ENCODE results near the gene SLC66A3.

The SLC66A3 gene

DNA sequence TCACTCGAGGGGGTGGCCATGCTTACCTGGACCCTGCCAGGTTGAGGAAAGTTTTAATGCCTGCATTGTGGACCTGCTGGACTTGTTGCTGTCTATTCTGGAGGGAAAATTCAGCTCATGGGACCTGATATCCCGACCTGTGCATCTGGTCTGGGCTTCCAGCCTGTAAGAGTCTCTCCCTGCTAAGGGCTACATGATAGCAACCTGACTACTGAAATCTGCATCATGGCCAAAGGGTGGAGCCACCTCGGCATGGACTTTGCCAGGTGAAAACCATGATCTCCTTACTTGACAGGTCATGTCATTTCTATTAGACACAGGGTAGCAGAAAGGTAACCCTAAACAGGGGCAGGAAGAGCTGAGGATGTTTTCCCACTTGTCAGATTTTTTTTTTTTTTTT lies 12.9 kb upstream of the SLC66A3 start:
- Histone ChIP-seq H2AFZ (ENCODE audit: low read length) (no peak overlapping the region), H3K27me3 (ENCODE audit: insufficient read depth, low read length) (no peaks in the 10 kb centered on the region), H3K4me3 (ENCODE audit: low read depth, low read length, poor library complexity, severe bottlenecking) (no peak overlapping the region), H3K9me3 (ENCODE audit: low read length) (0 out of 2 replicates have a peak, but pooled peaks cover 1% of the 10 kb centered on the region), H4K20me1 (ENCODE audit: insufficient read depth, low read length) (no peaks in the 10 kb centered on the region), H3K9ac (ENCODE audit: low read length) (no peak overlapping the region), H3K36me3 (ENCODE audit: insufficient read depth, low read length) (no peaks in the 10 kb centered on the region), H3K4me2 (ENCODE audit: low read length) (no peak overlapping the region), H3K9me2 (ENCODE audit: low read depth, low read length) (no peaks in the 10 kb centered on the region), H3K79me2 (ENCODE audit: insufficient read depth, low read length) (no peaks in the 10 kb centered on the region), H3K4me1 (ENCODE audit: insufficient read depth, low read length, severe bottlenecking) (no peaks in the 10 kb centered on the region), H3F3A (ENCODE audit: insufficient read depth, low read length) (no peaks in the 10 kb centered on the region), H3K27ac (ENCODE audit: low read depth, low read length, poor library complexity, severe bottlenecking) (no peak overlapping the region)
- no peak for TF ChIP-seq EZH2 (IDR thresholded peaks at IDR 0.05; ENCODE audit: borderline replicate concordance, low read length)
- TF ChIP-seq, protein P1, sequence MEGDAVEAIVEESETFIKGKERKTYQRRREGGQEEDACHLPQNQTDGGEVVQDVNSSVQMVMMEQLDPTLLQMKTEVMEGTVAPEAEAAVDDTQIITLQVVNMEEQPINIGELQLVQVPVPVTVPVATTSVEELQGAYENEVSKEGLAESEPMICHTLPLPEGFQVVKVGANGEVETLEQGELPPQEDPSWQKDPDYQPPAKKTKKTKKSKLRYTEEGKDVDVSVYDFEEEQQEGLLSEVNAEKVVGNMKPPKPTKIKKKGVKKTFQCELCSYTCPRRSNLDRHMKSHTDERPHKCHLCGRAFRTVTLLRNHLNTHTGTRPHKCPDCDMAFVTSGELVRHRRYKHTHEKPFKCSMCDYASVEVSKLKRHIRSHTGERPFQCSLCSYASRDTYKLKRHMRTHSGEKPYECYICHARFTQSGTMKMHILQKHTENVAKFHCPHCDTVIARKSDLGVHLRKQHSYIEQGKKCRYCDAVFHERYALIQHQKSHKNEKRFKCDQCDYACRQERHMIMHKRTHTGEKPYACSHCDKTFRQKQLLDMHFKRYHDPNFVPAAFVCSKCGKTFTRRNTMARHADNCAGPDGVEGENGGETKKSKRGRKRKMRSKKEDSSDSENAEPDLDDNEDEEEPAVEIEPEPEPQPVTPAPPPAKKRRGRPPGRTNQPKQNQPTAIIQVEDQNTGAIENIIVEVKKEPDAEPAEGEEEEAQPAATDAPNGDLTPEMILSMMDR (IDR thresholded peaks at IDR 0.05; ENCODE audit: low read length) = peak; percentile 14; the same call in 1 of the 2 replicates

DNA sequence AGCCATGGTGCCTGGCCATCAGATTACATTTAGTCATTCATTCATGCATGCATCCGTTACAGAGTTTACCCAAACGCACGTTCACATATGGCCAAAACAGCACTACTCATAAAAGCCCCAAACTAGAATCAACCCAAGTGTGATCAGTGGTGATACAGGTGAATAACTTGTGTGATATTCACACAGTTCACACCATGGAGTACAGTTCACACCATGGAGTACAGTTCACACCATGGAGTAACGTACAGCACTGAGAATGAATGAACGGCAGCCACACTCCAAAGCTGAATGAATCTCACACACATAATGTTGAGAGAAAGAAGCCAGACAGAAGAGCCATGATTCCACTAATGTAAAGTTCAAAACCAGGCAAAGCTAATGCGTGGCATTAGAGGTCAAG lies 12.3 kb upstream of the SLC66A3 start:
- Histone ChIP-seq H3K9me2 (ENCODE audit: low read depth, low read length) (no peaks in the 10 kb centered on the region), H3K4me3 (ENCODE audit: low read depth, low read length, poor library complexity, severe bottlenecking) (no peak overlapping the region), H3K4me2 (ENCODE audit: low read length) (no peak overlapping the region), H3K36me3 (ENCODE audit: insufficient read depth, low read length) (no peaks in the 10 kb centered on the region; the same call in 1 of the 2 replicates), H3K9ac (ENCODE audit: low read length) (no peak overlapping the region), H3F3A (ENCODE audit: insufficient read depth, low read length) (no peaks in the 10 kb centered on the region), H3K9me3 (ENCODE audit: low read length) (0 out of 2 replicates have a peak, but pooled peaks cover 2% of the 10 kb centered on the region), H4K20me1 (ENCODE audit: insufficient read depth, low read length) (no peaks in the 10 kb centered on the region), H3K27me3 (ENCODE audit: insufficient read depth, low read length) (no peaks in the 10 kb centered on the region), H3K79me2 (ENCODE audit: insufficient read depth, low read length) (no peaks in the 10 kb centered on the region), H3K27ac (ENCODE audit: low read depth, low read length, poor library complexity, severe bottlenecking) (no peak overlapping the region), H2AFZ (ENCODE audit: low read length) (no peak overlapping the region), H3K4me1 (ENCODE audit: insufficient read depth, low read length, severe bottlenecking) (no peaks in the 10 kb centered on the region)
- no peak for TF ChIP-seq EZH2 (IDR thresholded peaks at IDR 0.05; ENCODE audit: borderline replicate concordance, low read length)
- TF ChIP-seq, protein P1 (IDR thresholded peaks at IDR 0.05; ENCODE audit: low read length) = no peak

DNA sequence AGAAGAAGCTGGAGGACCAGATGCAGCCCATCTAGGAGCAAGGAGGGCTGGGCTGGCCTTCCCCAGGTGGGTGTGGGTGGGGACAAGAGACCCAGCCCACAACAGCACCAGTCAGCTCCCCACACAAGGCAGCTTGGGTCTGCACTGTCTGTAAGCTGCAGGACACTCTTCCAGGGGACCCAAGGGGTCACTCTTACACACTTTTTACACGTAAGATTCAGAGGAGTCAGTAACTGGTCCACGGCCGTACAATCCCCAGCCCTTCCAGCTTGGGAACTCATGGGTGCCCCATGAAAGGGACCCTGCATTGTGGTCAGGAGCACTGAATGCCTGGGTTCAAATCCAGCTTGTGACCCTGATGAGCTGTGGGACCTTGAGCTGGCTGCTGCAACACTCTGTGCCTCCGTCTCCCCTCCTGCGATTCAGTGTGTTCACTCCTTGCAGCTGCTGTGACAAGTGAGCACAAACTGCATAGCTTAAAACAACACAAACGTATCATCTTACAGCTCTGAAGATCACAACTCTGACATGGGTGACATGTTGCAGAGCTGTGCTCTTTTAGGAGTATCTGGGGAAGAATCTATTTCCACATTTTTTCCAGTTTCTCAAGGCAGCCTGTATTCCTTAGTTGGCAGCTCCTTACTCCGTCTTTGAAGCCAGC lies 11.1 kb upstream of the SLC66A3 start:
- Histone ChIP-seq H3K27me3 (ENCODE audit: insufficient read depth, low read length) (no peaks in the 10 kb centered on the region), H3K4me1 (ENCODE audit: insufficient read depth, low read length, severe bottlenecking) (no peaks in the 10 kb centered on the region), H4K20me1 (ENCODE audit: insufficient read depth, low read length) (no peaks in the 10 kb centered on the region), H3K9ac (ENCODE audit: low read length) (no peak overlapping the region), H3K9me3 (ENCODE audit: low read length) (0 out of 2 replicates have a peak, but pooled peaks cover 2% of the 10 kb centered on the region), H3F3A (ENCODE audit: insufficient read depth, low read length) (no peaks in the 10 kb centered on the region), H3K36me3 (ENCODE audit: insufficient read depth, low read length) (no peaks in the 10 kb centered on the region; the same call in 1 of the 2 replicates), H3K79me2 (ENCODE audit: insufficient read depth, low read length) (no peaks in the 10 kb centered on the region), H2AFZ (ENCODE audit: low read length) (no peak overlapping the region), H3K9me2 (ENCODE audit: low read depth, low read length) (no peaks in the 10 kb centered on the region), H3K4me3 (ENCODE audit: low read depth, low read length, poor library complexity, severe bottlenecking) (no peak overlapping the region), H3K27ac (ENCODE audit: low read depth, low read length, poor library complexity, severe bottlenecking) (no peak overlapping the region), H3K4me2 (ENCODE audit: low read length) (no peak overlapping the region)
- TF ChIP-seq, protein P1 (IDR thresholded peaks at IDR 0.05; ENCODE audit: low read length) = no peak
- TF ChIP-seq EZH2 (IDR thresholded peaks at IDR 0.05; ENCODE audit: borderline replicate concordance, low read length) = no peak

Data from OCI-LY1 (cell line).